HepG2 (cell line): ENCODE measurements around the gene FSIP1. TPM values are rescaled to one million over a fixed set of nuclear protein-coding genes. Genes with fewer than 3 reads are reported as not detected.

ENCODE experiments used
- ATAC-seq: fragments of 200-7000 bp; cut with Tn5 transposase; 3 replicates; pipeline ENCODE4 v1.9.1; 2020; ENCODE audit warnings: mild to moderate bottlenecking, moderate library complexity
- BruUV-seq: library from RNA; stranded (reverse); fragments of 400-500 nt; replicated peaks from 2 replicates; lab custom pipeline; 2021; lab: Mats Ljungman, UMichigan
- CTCF ChIA-PET: fragments of 300-600 bp; formaldehyde crosslinking; extraction: SDS; loops from one replicate; lab custom pipeline; 2021; ENCODE audit warnings: low total read pairs, inconsistent platforms, low intra/inter-chr PET ratio; lab: Yijun Ruan, JAX
- POLR2A ChIA-PET: fragments of 350-600 bp; sonication (Branson Sonifier 250); formaldehyde crosslinking; loops from one replicate; lab custom pipeline; 2020; ENCODE audit warnings: antibody characterized with exemption, inconsistent platforms; lab: Yijun Ruan, JAX
- DNase-seq: peaks from one replicate; pipeline ENCODE4 v3.0.0-alpha.2; 2015; ENCODE audit warnings: low spot score
- FAIRE-seq: peaks from 3 replicates; lab custom pipeline; 2011; peaks lifted over from hg19 to GRCh38; lab: Jason Lieb, UNC
- H2AFZ ChIP-seq: one replicate; pipeline ENCODE4 v1.6.1; 2011; ENCODE audit warnings: low read length, inconsistent platforms
- H3K27ac ChIP-seq: fragments of 300-600 bp; 3 replicates; pipeline ENCODE4 v1.8.0; 2011; ENCODE audit warnings: mixed run types, mild to moderate bottlenecking, mixed read lengths, low read length, inconsistent platforms; ENCODE audit not compliant: insufficient read depth; ENCODE audit errors: extremely low read length
- H3K27me3 ChIP-seq, 2 experiments: fragments of 200-600 bp in 1 of 2; 2 replicates in 1 of 2; 3 replicates in 1 of 2; pipeline versions ENCODE4 v1.6.0 to v1.8.0; 2011; ENCODE audit warnings: low read length in 2 of 2, mild to moderate bottlenecking in 2 of 2, moderate library complexity in 2 of 2, inconsistent platforms in 1 of 2; ENCODE audit not compliant: insufficient read depth in 2 of 2, control insufficient read depth in 1 of 2
- H3K36me3 ChIP-seq, 2 experiments: fragments of 200-600 bp in 1 of 2; replicated peaks in 1 of 2; 2 replicates in 1 of 2; 3 replicates in 1 of 2; pipeline versions ENCODE4 v1.5.1 to v1.8.0; 2011; ENCODE audit warnings: low read length in 2 of 2, inconsistent platforms in 1 of 2; ENCODE audit not compliant: insufficient read depth in 2 of 2, control insufficient read depth in 1 of 2
- H3K4me1 ChIP-seq: 2 replicates; pipeline ENCODE4 v1.5.1; 2012; ENCODE audit warnings: low read length, inconsistent platforms; ENCODE audit not compliant: insufficient read depth
- H3K4me2 ChIP-seq: 2 replicates; pipeline ENCODE4 v1.6.0; 2011; ENCODE audit warnings: low read depth, low read length, inconsistent platforms
- H3K4me3 ChIP-seq, 3 experiments: fragments of 200-600 bp in 1 of 3; sonication (generic), shearing (Covaris generic) in 1 of 3; replicated peaks in 1 of 3; 2 replicates each; pipeline ENCODE4 v1.5.1; 2011 to 2016; ENCODE audit warnings: low read length in 3 of 3, inconsistent platforms in 2 of 3, low read depth in 2 of 3, mild to moderate bottlenecking in 2 of 3, control low read depth in 1 of 3, mixed read lengths in 1 of 3; ENCODE audit not compliant: insufficient read depth in 1 of 3
- H3K79me2 ChIP-seq: one replicate; pipeline ENCODE4 v1.6.1; 2011; ENCODE audit warnings: low read length, inconsistent platforms; ENCODE audit not compliant: insufficient read depth
- H3K9ac ChIP-seq: 2 replicates; pipeline ENCODE4 v1.6.0; 2011; ENCODE audit warnings: mild to moderate bottlenecking, low read depth, low read length, inconsistent platforms; ENCODE audit not compliant: insufficient read depth
- H3K9me3 ChIP-seq: 2 replicates; pipeline ENCODE4 v1.5.1; 2012; ENCODE audit warnings: mild to moderate bottlenecking, low read length
- H4K20me1 ChIP-seq: 2 replicates; pipeline ENCODE4 v1.6.0; 2011; ENCODE audit warnings: inconsistent platforms, mild to moderate bottlenecking, low read length, moderate library complexity; ENCODE audit not compliant: insufficient read depth
- CTCF ChIP-seq: sonication (generic); formaldehyde crosslinking; IDR thresholded peaks from 2 replicates; pipeline ENCODE4 v1.5.0; 2020; ENCODE audit warnings: mild to moderate bottlenecking, missing genetic modification reagents, moderate library complexity
- FOSL1 ChIP-seq: sonication (generic); formaldehyde crosslinking; IDR thresholded peaks from 2 replicates; pipeline ENCODE4 v1.9.0; 2021; ENCODE audit warnings: missing genetic modification reagents, borderline replicate concordance
- HIC2 ChIP-seq: sonication (generic); formaldehyde crosslinking; IDR thresholded peaks from 2 replicates; pipeline ENCODE4 v1.9.0; 2022; ENCODE audit warnings: low read depth, missing genetic modification reagents
- HNRNPL ChIP-seq: fragments of 200-400 bp; formaldehyde crosslinking; IDR thresholded peaks from 2 replicates; pipeline ENCODE4 v1.6.1; 2017; ENCODE audit warnings: mild to moderate bottlenecking, low read depth, low read length
- HOXA9 ChIP-seq: sonication (generic); formaldehyde crosslinking; IDR thresholded peaks from 2 replicates; pipeline ENCODE4 v1.8.1; 2022; ENCODE audit warnings: missing genetic modification reagents, mild to moderate bottlenecking, moderate library complexity, borderline replicate concordance
- HOXD1 ChIP-seq: sonication (generic); formaldehyde crosslinking; IDR thresholded peaks from 2 replicates; pipeline ENCODE4 v1.5.0; 2020; ENCODE audit warnings: missing genetic modification reagents
- IRF1 ChIP-seq: sonication (generic); formaldehyde crosslinking; IDR thresholded peaks from 2 replicates; pipeline ENCODE4 v1.4.0; 2020; ENCODE audit warnings: low read depth, mild to moderate bottlenecking, missing genetic modification reagents
- IRF9 ChIP-seq: sonication (generic); formaldehyde crosslinking; IDR thresholded peaks from 2 replicates; pipeline ENCODE4 v1.8.0; 2022; ENCODE audit warnings: missing genetic modification reagents, mild to moderate bottlenecking, borderline replicate concordance
- PHF21A ChIP-seq: sonication (generic); formaldehyde crosslinking; IDR thresholded peaks from 2 replicates; pipeline ENCODE4 v1.5.0; 2020; ENCODE audit warnings: mild to moderate bottlenecking, missing genetic modification reagents
- SIN3A ChIP-seq: IDR thresholded peaks from 2 replicates; pipeline ENCODE4 v1.6.1; 2011; ENCODE audit warnings: low read depth, mild to moderate bottlenecking, control low read depth, low read length, borderline replicate concordance
- TOPORS ChIP-seq: sonication (generic); formaldehyde crosslinking; IDR thresholded peaks from 2 replicates; pipeline ENCODE4 v1.8.0; 2023; ENCODE audit warnings: mild to moderate bottlenecking, missing genetic modification reagents
- ZFP36 ChIP-seq: fragments of 150-350 bp; IDR thresholded peaks from 2 replicates; pipeline ENCODE4 v1.6.1; 2018; ENCODE audit warnings: borderline replicate concordance, low read length, low read depth; ENCODE audit not compliant: partially characterized antibody
- ZFP82 ChIP-seq: sonication (generic); formaldehyde crosslinking; IDR thresholded peaks from 2 replicates; pipeline ENCODE4 v1.5.1; 2020; ENCODE audit warnings: mild to moderate bottlenecking, missing genetic modification reagents, borderline replicate concordance
- ZMAT5 ChIP-seq: sonication (generic); formaldehyde crosslinking; IDR thresholded peaks from 2 replicates; pipeline ENCODE4 v1.5.0; 2020; ENCODE audit warnings: mild to moderate bottlenecking, low read depth, missing genetic modification reagents, borderline replicate concordance
- ZNF160 ChIP-seq: sonication (generic); formaldehyde crosslinking; IDR thresholded peaks from 2 replicates; pipeline ENCODE4 v1.8.0; 2022; ENCODE audit warnings: mild to moderate bottlenecking, inconsistent platforms, missing genetic modification reagents
- ZNF839 ChIP-seq: sonication (generic); formaldehyde crosslinking; IDR thresholded peaks from 2 replicates; pipeline ENCODE4 v1.4.0; 2020; ENCODE audit warnings: missing genetic modification reagents, mild to moderate bottlenecking, borderline replicate concordance
- ZUFSP ChIP-seq: sonication (generic); formaldehyde crosslinking; IDR thresholded peaks from 2 replicates; pipeline ENCODE4 v1.9.0; 2021; ENCODE audit warnings: missing genetic modification reagents, mild to moderate bottlenecking, borderline replicate concordance
- WGBS: methylation state at CpG from one replicate; pipeline ENCODE4 v1.1.6; 2017; ENCODE audit warnings: low lambda C conversion rate; 5-methylcytosine and 5-hydroxymethylcytosine counted together
- in situ Hi-C: cut with HindIII; loops from 2 replicates; pipeline ENCODE4 v1.10.0; 2017; ENCODE audit warnings: low pct_unique_long_range_greater_than_20kb; ENCODE audit not compliant: extremely low pct_ligation_motif_present
- intact Hi-C: fragments of 100-400 bp; cut with micrococcal nuclease; formaldehyde crosslinking; loops from one replicate; pipeline ENCODE4 v1.10.0; 2022; ENCODE audit not compliant: unreplicated experiment
- polyA plus RNA-seq, 8 experiments: library from polyadenylated mRNA; depleted of rRNA in 3 of 8; stranded (reverse) in 7 of 8; unstranded in 1 of 8; fragments of >200 nt; fragmentation: Illumina TruSeq in 4 of 8; extraction: Trizol in 4 of 8; gene quantifications; 2 replicates each; pipeline versions ENCODE4 v1.2.1 to v1.2.3, GENCODE V29; 2011 to 2016; ENCODE audit warnings: low read depth in 4 of 8, missing spikeins in 1 of 8, mixed read lengths in 1 of 8; ENCODE audit not compliant: insufficient read depth in 1 of 8
- total RNA-seq, 5 experiments: library from RNA; depleted of rRNA; stranded (reverse); fragments of >200 nt; fragmentation: Illumina TruSeq; extraction: Trizol; gene quantifications; 2 replicates each; pipeline ENCODE4 v1.2.3, GENCODE V29; 2016; ENCODE audit warnings: low read depth in 1 of 5

The FSIP1 gene
- total and polyA plus RNA-seq, 2 of the 13 experiments (the other 11 are each of a cell fraction or from before 2014, with no cell fraction given): 0.18 TPM; not detected in 1

- Histone ChIP-seq H3K27ac (no peak overlapping the region), H3K4me1 (peaks cover 55% of the 10 kb centered on the region), H3K4me3 (peak overlapping the region in 1 of 3 experiments; percentile 41; a peak in 1 of 6 replicates), H3K9ac (no peak overlapping the region), H3K4me2 (peak overlapping the region; percentile 63), H3K27me3 (peaks cover 0 to 4% of the 10 kb centered on the region in 2 experiments; a peak in 1 of 5 replicates), H3K9me3 (no peaks in the 10 kb centered on the region), H3K79me2 (no peaks in the 10 kb centered on the region), H4K20me1 (no peaks in the 10 kb centered on the region), H2AFZ (peak overlapping the region; percentile 2), H3K36me3 (no peaks in the 10 kb centered on the region)
- ChIA-PET POLR2A (no interaction called here), CTCF (no interaction called here)
- FAIRE-seq (no peak), ATAC-seq (peak; percentile 78), DNase-seq (peak; percentile 50)
- intact Hi-C loops (no loop called here), in situ Hi-C loops (no loop called here)
- BruUV-seq: no TSS peak
- 35% methylated on average over 5 of the region's 6 CpGs for WGBS
- no peak for TF ChIP-seq HNRNPL
- TF ChIP-seq PHF21A: no peak
- TF ChIP-seq SIN3A: no peak
- TF ChIP-seq ZFP82 (CRISPR knock-in tag): no peak
- no peak for TF ChIP-seq CTCF (CRISPR knock-in tag)
- peak; percentile 40; the same call in 1 of the 2 replicates for TF ChIP-seq FOSL1 (CRISPR knock-in tag)
- TF ChIP-seq ZUFSP: no peak
- no peak for TF ChIP-seq HOXD1 (CRISPR knock-in tag)
- no peak for TF ChIP-seq IRF9 (CRISPR knock-in tag)
- no peak for TF ChIP-seq ZNF160
- TF ChIP-seq ZNF839 (CRISPR knock-in tag): no peak
- no peak for TF ChIP-seq ZMAT5 (CRISPR knock-in tag)
- TF ChIP-seq IRF1 (CRISPR knock-in tag): no peak
- no peak for TF ChIP-seq HOXA9 (CRISPR knock-in tag)
- no peak for TF ChIP-seq ZFP36
- TF ChIP-seq TOPORS: no peak
- TF ChIP-seq HIC2: no peak
Measured at GRCh38 chr15:39624806-39625205, 157.8 kb downstream of the FSIP1 start.
